ENCODE results near the gene ZNF697.

- TF ChIP-seq POLR2AphosphoS5 (IDR thresholded peaks at IDR 0.05) (no peak), EP300 (IDR thresholded peaks at IDR 0.05) (no peak)
Measured at GRCh38 chr1:119680723-119681122, 32.7 kb upstream of the ZNF697 start.

All from stomach (tissue), 4 donors.